Left lung (tissue), 10 donors: ENCODE results near the gene ATP8A2. TPM values are rescaled to one million over a fixed set of nuclear protein-coding genes. Genes with fewer than 3 reads are reported as not detected.

Experiments used
- ATAC-seq: fragments of 200-7000 bp; cut with Tn5 transposase; one replicate; pipeline ENCODE4 v1.9.1; 2020; ENCODE audit warnings: moderate library complexity
- DNase-seq, 4 donors: peaks; one replicate each; pipeline ENCODE4 v3.0.0-alpha.2; 2013 to 2020
- H3K27ac ChIP-seq, 2 donors: fragments of 200-600 bp; sonication (generic) in 1 of 2; one replicate each; pipeline versions ENCODE4 v1.5.0 to v1.8.0; 2020 to 2021
- H3K27me3 ChIP-seq, 2 donors: fragments of 200-600 bp; sonication (generic) in 1 of 2; one replicate each; pipeline versions ENCODE4 v1.5.0 to v1.8.0; 2020 to 2021
- H3K36me3 ChIP-seq, 2 donors: fragments of 200-600 bp; sonication (generic) in 1 of 2; one replicate each; pipeline versions ENCODE4 v1.5.0 to v1.8.0; 2020 to 2021
- H3K4me1 ChIP-seq, 2 donors: fragments of 200-600 bp; one replicate each; pipeline ENCODE4 v1.8.0; 2021
- H3K4me3 ChIP-seq, 2 donors: fragments of 200-600 bp; sonication (generic) in 1 of 2; one replicate each; pipeline versions ENCODE4 v1.5.0 to v1.8.0; 2020 to 2021; ENCODE audit warnings: mild to moderate bottlenecking in 1 of 2
- H3K9me3 ChIP-seq, 2 donors: fragments of 200-600 bp; sonication (generic) in 1 of 2; one replicate each; pipeline versions ENCODE4 v1.5.0 to v1.8.0; 2020 to 2021
- CTCF ChIP-seq, 2 donors: fragments of 200-600 bp; sonication (generic) in 1 of 2; IDR thresholded peaks; one replicate each; pipeline versions ENCODE4 v1.5.0 to v1.8.0; 2021; ENCODE audit warnings: antibody characterized with exemption in 2 of 2
- intact Hi-C, 2 donors: fragments of 100-400 bp; cut with DNase I; formaldehyde crosslinking; loops; one replicate each; pipeline versions ENCODE4 v1.11.2 to v1.14.2; 2022
- polyA plus RNA-seq, 6 donors: library from polyadenylated mRNA; unstranded; fragments of 120-200 nt; gene quantifications; one replicate each; pipeline ENCODE4 v1.2.1, GENCODE V29; 2013; ENCODE audit not compliant: insufficient read length in 6 of 6
- total RNA-seq, 2 donors: library from RNA; stranded (reverse); fragmentation: NEBNext Ultra II Directional; extraction: Animal tissue kit (Norgen Biotek cat#: 25700); gene quantifications; one replicate each; pipeline ENCODE4 v1.2.1, GENCODE V29; 2021
- donor health status: DM: no; HTN: yes; CAD: no.
- donor health status: DM: no; HTN: no; CAD: no.

The ATP8A2 gene
- total and polyA plus RNA-seq, 8 donors, result 1.1 to 13.4 (median 9.6) TPM

GRCh38 chr13:25908366-25908765 lies 536.6 kb downstream of the ATP8A2 start:
- ATAC-seq (no peak), DNase-seq (no peak)
- Histone ChIP-seq H3K4me3 (no peak overlapping the region), H3K27me3 (no peaks in the 10 kb centered on the region), H3K4me1 (no peaks in the 10 kb centered on the region), H3K36me3 (no peaks in the 10 kb centered on the region), H3K9me3 (no peaks in the 10 kb centered on the region), H3K27ac (no peak overlapping the region)
- no peak for TF ChIP-seq CTCF (IDR thresholded peaks at IDR 0.05)
- intact Hi-C loops, result no loop called here

DNA sequence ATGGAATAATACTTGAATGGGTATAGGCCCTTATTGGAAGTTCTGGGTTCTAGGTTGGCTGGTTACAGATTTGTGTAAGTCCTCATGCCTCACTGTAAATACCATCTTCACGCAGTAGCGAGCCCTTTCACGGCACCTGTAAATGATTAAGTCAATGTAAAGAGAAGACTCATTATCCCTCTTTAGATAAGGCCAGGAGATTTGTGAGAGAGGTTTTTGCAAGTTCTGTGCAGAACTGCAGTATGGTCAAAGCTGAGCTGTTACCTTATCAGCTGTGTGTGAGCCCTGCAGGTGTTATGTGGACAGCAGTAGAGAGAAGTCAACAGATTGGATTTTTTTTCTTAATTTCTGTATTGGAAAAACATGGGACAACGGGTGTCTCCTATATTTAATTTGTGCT lies 538.5 kb downstream of the ATP8A2 start:
- no peak for TF ChIP-seq CTCF (IDR thresholded peaks at IDR 0.05)

GRCh38 chr13:25910991-25911419 lies 539.2 kb downstream of the ATP8A2 start:
- no peaks in the 10 kb centered on the region for H3K4me1 ChIP-seq
- intact Hi-C loops, result no loop called here
- no peak overlapping the region for H3K4me3 ChIP-seq
- no peaks in the 10 kb centered on the region for H3K36me3 ChIP-seq
- H3K27me3 ChIP-seq, result no peaks in the 10 kb centered on the region
- DNase-seq (no peak), ATAC-seq (no peak)
- TF ChIP-seq CTCF (IDR thresholded peaks at IDR 0.05), result no peak
- no peak overlapping the region for H3K27ac ChIP-seq
- no peaks in the 10 kb centered on the region for H3K9me3 ChIP-seq

More for the DNA sequence above, 538.5 kb downstream of the ATP8A2 start:
- Histone ChIP-seq H3K4me3 (no peak overlapping the region), H3K36me3 (no peaks in the 10 kb centered on the region), H3K4me1 (no peaks in the 10 kb centered on the region), H3K27ac (no peak overlapping the region), H3K27me3 (no peaks in the 10 kb centered on the region), H3K9me3 (no peaks in the 10 kb centered on the region)
- DNase-seq, result no peak
- intact Hi-C loops, result no loop called here
- ATAC-seq, result no peak

DNA sequence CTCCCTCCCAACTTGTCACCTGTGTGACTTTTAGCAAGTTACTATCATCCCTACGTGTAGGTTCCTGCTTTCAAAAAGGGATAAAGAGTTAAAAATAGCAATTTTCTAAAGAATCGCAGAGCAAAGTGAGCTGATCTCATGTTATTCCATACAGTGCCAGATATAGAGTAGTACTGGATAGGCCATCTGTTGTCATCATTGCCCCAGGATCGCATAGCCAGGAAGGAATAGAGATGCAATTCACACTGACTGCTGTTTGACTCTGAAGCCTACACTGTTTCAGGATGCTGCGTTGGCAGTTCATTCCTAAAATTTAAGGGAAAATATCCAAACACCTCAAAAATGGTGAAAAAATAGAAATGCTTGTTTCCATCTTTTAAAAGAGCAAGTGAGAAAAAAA lies 541.2 kb downstream of the ATP8A2 start:
- DNase-seq (no peak), ATAC-seq (no peak)
- TF ChIP-seq CTCF (IDR thresholded peaks at IDR 0.05), result no peak
- no peak overlapping the region for H3K4me3 ChIP-seq
- no peaks in the 10 kb centered on the region for H3K36me3 ChIP-seq
- H3K27me3 ChIP-seq, result no peaks in the 10 kb centered on the region
- no peak overlapping the region for H3K27ac ChIP-seq
- no peaks in the 10 kb centered on the region for H3K4me1 ChIP-seq
- intact Hi-C loops, result no loop called here
- H3K9me3 ChIP-seq, result no peaks in the 10 kb centered on the region

DNA sequence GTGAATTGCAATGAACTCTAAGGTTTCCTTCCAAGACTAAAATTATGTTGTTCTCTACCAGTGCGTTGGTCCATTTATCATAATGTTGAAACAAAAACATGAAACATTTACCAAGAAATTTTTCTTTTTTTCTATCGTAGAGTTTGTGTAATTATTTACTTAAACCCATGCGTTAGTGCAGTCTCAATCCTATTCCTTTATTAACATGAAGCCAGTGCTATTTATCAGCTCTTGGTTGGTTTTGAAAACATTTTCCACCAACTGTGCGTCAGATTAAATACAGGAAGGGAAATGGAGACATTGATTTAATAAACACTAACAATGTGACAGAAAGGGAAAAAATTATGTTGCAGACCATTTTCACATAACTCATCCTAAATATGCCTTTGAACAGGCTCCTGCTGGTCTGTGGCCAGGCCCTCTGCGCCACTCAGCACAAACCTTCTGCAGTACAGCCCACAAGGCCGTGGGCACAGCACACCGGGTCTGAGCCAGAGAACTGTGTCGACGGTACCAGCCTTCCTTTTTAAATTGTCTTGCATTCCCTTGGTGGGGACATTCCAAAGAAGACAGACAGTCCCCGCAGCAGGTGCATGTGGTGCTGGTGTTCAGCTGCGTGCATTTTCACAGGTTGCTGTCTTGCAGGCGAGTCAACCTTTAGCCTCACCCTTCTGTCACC lies 544.2 kb downstream of the ATP8A2 start:
- intact Hi-C loops, result no loop called here
- H3K9me3 ChIP-seq, result no peaks in the 10 kb centered on the region
- no peak for TF ChIP-seq CTCF (IDR thresholded peaks at IDR 0.05)
- H3K36me3 ChIP-seq, result no peaks in the 10 kb centered on the region
- no peak overlapping the region for H3K27ac ChIP-seq
- DNase-seq (no peak), ATAC-seq (no peak)
- no peak overlapping the region for H3K4me3 ChIP-seq
- H3K4me1 ChIP-seq, result no peaks in the 10 kb centered on the region
- no peaks in the 10 kb centered on the region for H3K27me3 ChIP-seq
